ENCODE data around the gene CPEB4.

DNA sequence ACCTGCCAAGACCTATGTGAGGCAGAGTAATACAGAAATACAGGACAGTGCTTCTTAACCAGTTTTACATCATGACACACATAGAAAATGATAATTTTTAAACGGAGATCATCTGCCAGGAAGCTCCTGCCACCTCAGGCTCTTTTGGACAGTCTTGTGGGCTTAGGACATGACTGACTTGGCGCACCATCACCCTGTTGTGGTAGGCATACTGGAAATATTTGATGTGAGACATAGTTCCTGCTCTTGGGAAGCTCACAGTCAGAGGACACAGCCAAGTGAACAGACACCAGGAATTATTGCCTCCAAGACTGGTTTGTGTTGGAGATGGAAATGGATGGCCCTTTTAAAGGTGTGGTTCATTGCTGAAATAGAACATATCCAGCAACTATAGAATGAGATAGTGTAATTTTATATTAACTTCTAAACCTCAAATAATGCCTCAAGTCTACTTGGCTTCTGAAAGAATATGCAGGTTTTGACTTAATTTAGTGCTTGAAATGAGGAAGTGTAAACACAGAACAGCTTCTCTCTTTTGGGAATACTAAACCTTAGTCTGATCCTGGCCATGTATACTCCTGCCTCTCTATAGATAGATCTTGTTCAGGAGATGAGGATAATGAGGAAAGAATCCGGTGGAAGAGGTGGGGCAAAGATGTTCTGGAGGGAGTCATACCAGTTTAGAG lies 19.7 kb downstream of the CPEB4 start:
- no peak for TF ChIP-seq EZH2 (IDR thresholded peaks at IDR 0.05)
- no peak for TF ChIP-seq POLR2AphosphoS5 (IDR thresholded peaks at IDR 0.05; ENCODE audit: borderline replicate concordance, low read depth, low read length)
